ENCODE data around the gene USP1. TPM values are rescaled to one million over a fixed set of nuclear protein-coding genes. Genes with fewer than 3 reads are reported as not detected.

USP1 gene
- total and polyA plus RNA-seq, 10 of the 15 experiments (the other 5 are each of a cell fraction or from before 2014, with no cell fraction given), result 25.6 to 77.9 (median 48.1) TPM

DNA sequence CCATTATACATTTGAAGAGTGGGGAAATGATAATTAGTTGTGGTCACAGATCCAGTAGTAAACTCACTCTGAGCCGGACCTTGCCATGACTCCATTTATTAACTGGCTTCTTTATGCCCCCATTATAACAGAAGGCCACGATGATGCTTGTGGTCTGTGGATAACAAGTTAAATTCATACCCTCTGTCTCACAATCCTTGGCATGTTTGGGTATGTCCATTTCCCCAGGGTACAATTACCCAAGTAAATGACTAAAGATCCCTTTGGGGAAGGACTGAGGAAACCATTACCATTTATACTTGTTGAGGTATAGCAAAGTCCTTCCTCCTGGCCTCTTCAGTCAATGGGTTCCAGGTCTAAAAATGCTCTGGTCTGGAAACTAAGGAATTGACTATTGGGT, 7.3 kb upstream of the USP1 start:
- ChIA-PET CTCF (interaction anchor here (0.7 kb wide), 1 partner anchor 10 kb away, joined by 3 read pairs; no protein-coding TSS in a partner anchor), POLR2A (no interaction called here), SMC1A (ENCODE audit: uncharacterized antibody, unreplicated experiment) (no interaction called here), RAD21 (ENCODE audit: unreplicated experiment) (no interaction called here)
- no peak overlapping the region for H3K4me3 ChIP-seq
- H3K9ac ChIP-seq (ENCODE audit: control insufficient read depth, insufficient read depth, low read length), result no peak overlapping the region
- no peak for TF ChIP-seq FOXM1 (IDR thresholded peaks at IDR 0.05; ENCODE audit: low read depth, low read length)
- no peak for TF ChIP-seq JUND (IDR thresholded peaks at IDR 0.05; ENCODE audit: low read depth, low read length)
- no peak for TF ChIP-seq STAT3 (IDR thresholded peaks at IDR 0.05; ENCODE audit: low read depth, low read length)
- TF ChIP-seq JUNB (IDR thresholded peaks at IDR 0.05), result no peak
- no peak for TF ChIP-seq HDAC6 (IDR thresholded peaks at IDR 0.05; ENCODE audit: unreplicated experiment)
- no peak for TF ChIP-seq KAT2A (conservative IDR thresholded peaks at IDR 0.05; ENCODE audit: control insufficient read depth, low read depth, low read length)
- no peak for TF ChIP-seq MTA3 (IDR thresholded peaks at IDR 0.05; ENCODE audit: borderline replicate concordance, low read length)
- no peak for TF ChIP-seq USF2 (IDR thresholded peaks at IDR 0.05; ENCODE audit: borderline replicate concordance, low read depth, low read length)
- no peak for TF ChIP-seq EED (IDR thresholded peaks at IDR 0.05; ENCODE audit: low read depth)
- TF ChIP-seq ZBTB11 (CRISPR knock-in tag; IDR thresholded peaks at IDR 0.05), result no peak
- no peak for TF ChIP-seq STAT1 (conservative IDR thresholded peaks at IDR 0.05)
- TF ChIP-seq TCF12 (IDR thresholded peaks at IDR 0.05; ENCODE audit: low read depth, low read length), result no peak
- no peaks in the 10 kb centered on the region; the same call in 2 of the 3 replicates for H3K9me3 ChIP-seq (replicated peaks; ENCODE audit: control insufficient read depth, insufficient read depth, low read length)
- DNase-seq (ENCODE audit: low read depth, low spot score), result no peak
- FAIRE-seq, result no peak
- WGBS (ENCODE audit: insufficient coverage, insufficient replicate concordance, low lambda C conversion rate, missing lambda C conversion rate), result 62% methylated on average over 2 of the region's 2 CpGs
- H4K20me1 ChIP-seq (ENCODE audit: control insufficient read depth, insufficient read depth), result no peaks in the 10 kb centered on the region
- H3K4me2 ChIP-seq (ENCODE audit: control insufficient read depth, insufficient read depth), result no peak overlapping the region
- H3K27me3 ChIP-seq (replicated peaks in 1 of 2; ENCODE audit: control insufficient read depth in 2 of 2, insufficient read depth in 2 of 2, low read length in 1 of 2), result no peaks in the 10 kb centered on the region
- H3K36me3 ChIP-seq (ENCODE audit: control insufficient read depth in 2 of 2, insufficient read depth in 2 of 2, low read length in 1 of 2), result no peaks in the 10 kb centered on the region
- in situ Hi-C loops (cut with MboI) (no loop called here), intact Hi-C loops (cut with micrococcal nuclease; ENCODE audit: unreplicated experiment) (no loop called here)
- H3K79me2 ChIP-seq (ENCODE audit: control insufficient read depth, insufficient read depth, low read length), result no peaks in the 10 kb centered on the region
- BruUV-seq (replicated peaks), result no TSS peak
- H3K4me1 ChIP-seq (ENCODE audit: control insufficient read depth, insufficient read depth, low read length), result no peaks in the 10 kb centered on the region
- no peak for ATAC-seq
- H3K27ac ChIP-seq (ENCODE audit: control insufficient read depth, insufficient read depth), result no peak overlapping the region
- H2AFZ ChIP-seq (ENCODE audit: control insufficient read depth, low read depth, low read length), result no peak overlapping the region
